Liver (tissue), 9 donors: ENCODE results near the gene PRDM5. TPM values are rescaled to one million over a fixed set of nuclear protein-coding genes. Genes with fewer than 3 reads are reported as not detected.

ENCODE experiments used
- DNase-seq: peaks from one replicate; pipeline ENCODE4 v3.0.0-alpha.2; 2017; ENCODE audit warnings: low spot score
- H3K27ac ChIP-seq, 2 donors: one replicate each; pipeline ENCODE4 v1.7.0; 2013; ENCODE audit warnings: inconsistent platforms in 2 of 2, low read length in 2 of 2, control low read depth in 1 of 2, low read depth in 1 of 2, mild to moderate bottlenecking in 1 of 2
- H3K27me3 ChIP-seq, 4 donors: one replicate each; pipeline versions ENCODE4 v1.6.1 to v1.7.0; 2013; ENCODE audit warnings: low read length in 3 of 4, inconsistent platforms in 1 of 4, mild to moderate bottlenecking in 1 of 4, moderate library complexity in 1 of 4; ENCODE audit not compliant: control insufficient read depth in 4 of 4, insufficient read depth in 4 of 4
- H3K36me3 ChIP-seq, 4 donors: one replicate each; pipeline versions ENCODE4 v1.6.1 to v1.7.0; 2013; ENCODE audit warnings: low read length in 3 of 4, mild to moderate bottlenecking in 3 of 4, low read depth in 1 of 4, moderate library complexity in 1 of 4; ENCODE audit not compliant: control insufficient read depth in 4 of 4, insufficient read depth in 3 of 4
- H3K4me1 ChIP-seq, 4 donors: one replicate each; pipeline versions ENCODE4 v1.6.1 to v1.7.0; 2013; ENCODE audit warnings: low read length in 3 of 4, mild to moderate bottlenecking in 3 of 4, moderate library complexity in 1 of 4; ENCODE audit not compliant: control insufficient read depth in 4 of 4, insufficient read depth in 4 of 4
- H3K4me3 ChIP-seq, 3 donors: one replicate each; pipeline versions ENCODE4 v1.6.1 to v1.7.0; 2013; ENCODE audit warnings: low read length in 3 of 3, control low read depth in 1 of 3, low read depth in 1 of 3, mild to moderate bottlenecking in 1 of 3
- H3K9ac ChIP-seq, 2 donors: one replicate each; pipeline ENCODE4 v1.7.0; 2013; ENCODE audit warnings: low read length in 2 of 2, mild to moderate bottlenecking in 2 of 2, moderate library complexity in 2 of 2, control low read depth in 1 of 2, low read depth in 1 of 2
- H3K9me3 ChIP-seq, 4 donors: one replicate each; pipeline versions ENCODE4 v1.6.1 to v1.7.0; 2013; ENCODE audit warnings: low read length in 3 of 4; ENCODE audit not compliant: control insufficient read depth in 4 of 4
- ATF3 ChIP-seq: IDR thresholded peaks from 2 replicates; pipeline ENCODE4 v1.6.1; 2016; ENCODE audit warnings: antibody characterized with exemption
- CTCF ChIP-seq: fragments of 150-350 bp; IDR thresholded peaks from 2 replicates; pipeline ENCODE4 v1.5.1; 2017; ENCODE audit warnings: improper control_type of control experiment, low read depth, low read length; ENCODE audit not compliant: missing input control
- EGR1 ChIP-seq, 2 donors: IDR thresholded peaks; 2 replicates each; pipeline ENCODE4 v1.6.1; 2016 to 2018; ENCODE audit warnings: antibody characterized with exemption in 2 of 2, low read depth in 2 of 2
- FOXA1 ChIP-seq: IDR thresholded peaks from 2 replicates; pipeline ENCODE4 v1.6.1; 2016; ENCODE audit warnings: antibody characterized with exemption
- GABPA ChIP-seq, 2 donors: IDR thresholded peaks in 1 of 2; conservative IDR thresholded peaks in 1 of 2; 2 replicates each; pipeline ENCODE4 v1.6.1; 2016; ENCODE audit warnings: antibody characterized with exemption in 2 of 2, mild to moderate bottlenecking in 1 of 2, moderate library complexity in 1 of 2
- HNF4A ChIP-seq, 2 donors: conservative IDR thresholded peaks; 2 replicates each; pipeline ENCODE4 v1.6.1; 2016; ENCODE audit warnings: antibody characterized with exemption in 2 of 2, mild to moderate bottlenecking in 2 of 2
- HNF4G ChIP-seq: IDR thresholded peaks from 2 replicates; pipeline ENCODE4 v1.6.1; 2016; ENCODE audit warnings: antibody characterized with exemption
- JUND ChIP-seq, 2 donors: IDR thresholded peaks; 2 replicates each; pipeline ENCODE4 v1.6.1; 2016; ENCODE audit warnings: antibody characterized with exemption in 2 of 2
- MAX ChIP-seq: IDR thresholded peaks from 2 replicates; pipeline ENCODE4 v1.6.1; 2016; ENCODE audit warnings: antibody characterized with exemption
- SP1 ChIP-seq: IDR thresholded peaks from 2 replicates; pipeline ENCODE4 v1.6.1; 2018; ENCODE audit warnings: antibody characterized with exemption, mild to moderate bottlenecking
- TAF1 ChIP-seq: conservative IDR thresholded peaks from 2 replicates; pipeline ENCODE4 v1.6.1; 2016; ENCODE audit warnings: antibody characterized with exemption, mild to moderate bottlenecking
- WGBS: extraction: QIAGEN DNeasy Blood & Tissue Kit; methylation state at CpG from one replicate; pipeline ENCODE4 v1.1.7; 2013; 5-methylcytosine and 5-hydroxymethylcytosine counted together
- polyA plus RNA-seq, 2 donors: library from polyadenylated mRNA; stranded (reverse) in 1 of 2; unstranded in 1 of 2; fragments of 200-250 nt in 1 of 2; fragments of >200 nt in 1 of 2; fragmentation: Nextera tagmentation in 1 of 2; extraction: Ambion mirVana in 1 of 2; gene quantifications; one replicate each; pipeline versions ENCODE4 v1.2.1 to v1.2.3, GENCODE V29; 2013 to 2015
- total RNA-seq, 2 donors: library from RNA; depleted of rRNA; stranded (reverse); fragments of >200 nt; gene quantifications; one replicate each; pipeline ENCODE4 v1.2.3, GENCODE V29; 2014
- TF ChIP-seq, protein P1 (sequence below): IDR thresholded peaks from 2 replicates; pipeline ENCODE4 v1.6.1; 2016; ENCODE audit warnings: antibody characterized with exemption
- donor health status: healthy.
- donor health status: healthy.
- donor health status: healthy.
- donor health status: healthy.
- donor health status: healthy.

The PRDM5 gene
- total and polyA plus RNA-seq, 4 donors, result 0.17 to 4.0 (median 1.1) TPM

DNA sequence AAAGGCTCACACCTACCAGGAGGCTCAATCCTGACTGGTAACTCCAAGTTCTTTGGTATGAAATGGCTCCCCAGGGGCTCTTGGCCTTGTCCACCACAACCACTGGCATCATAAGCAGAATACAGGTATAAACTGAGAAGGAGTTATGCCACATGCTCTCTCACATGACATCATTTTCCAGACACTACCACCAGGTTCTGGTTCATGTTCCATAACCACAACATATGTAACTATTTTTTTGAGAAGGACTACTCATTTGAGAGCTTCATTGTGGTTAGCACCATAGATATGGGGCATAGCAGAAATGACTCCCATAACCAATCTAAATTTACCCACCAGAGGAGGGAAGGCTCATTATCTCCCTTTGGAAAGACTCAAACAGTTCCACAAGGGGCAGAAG lies 19.6 kb downstream of the PRDM5 start:
- no peak for TF ChIP-seq GABPA (IDR thresholded peaks at IDR 0.05 in 1 of 2, conservative IDR thresholded peaks at IDR 0.05 in 1 of 2)
- no peak for TF ChIP-seq FOXA1
- no peak for TF ChIP-seq HNF4G
- TF ChIP-seq HNF4A (conservative IDR thresholded peaks at IDR 0.05), result no peak
- TF ChIP-seq TAF1, result no peak
- no peak for TF ChIP-seq ATF3
- TF ChIP-seq, protein P1, sequence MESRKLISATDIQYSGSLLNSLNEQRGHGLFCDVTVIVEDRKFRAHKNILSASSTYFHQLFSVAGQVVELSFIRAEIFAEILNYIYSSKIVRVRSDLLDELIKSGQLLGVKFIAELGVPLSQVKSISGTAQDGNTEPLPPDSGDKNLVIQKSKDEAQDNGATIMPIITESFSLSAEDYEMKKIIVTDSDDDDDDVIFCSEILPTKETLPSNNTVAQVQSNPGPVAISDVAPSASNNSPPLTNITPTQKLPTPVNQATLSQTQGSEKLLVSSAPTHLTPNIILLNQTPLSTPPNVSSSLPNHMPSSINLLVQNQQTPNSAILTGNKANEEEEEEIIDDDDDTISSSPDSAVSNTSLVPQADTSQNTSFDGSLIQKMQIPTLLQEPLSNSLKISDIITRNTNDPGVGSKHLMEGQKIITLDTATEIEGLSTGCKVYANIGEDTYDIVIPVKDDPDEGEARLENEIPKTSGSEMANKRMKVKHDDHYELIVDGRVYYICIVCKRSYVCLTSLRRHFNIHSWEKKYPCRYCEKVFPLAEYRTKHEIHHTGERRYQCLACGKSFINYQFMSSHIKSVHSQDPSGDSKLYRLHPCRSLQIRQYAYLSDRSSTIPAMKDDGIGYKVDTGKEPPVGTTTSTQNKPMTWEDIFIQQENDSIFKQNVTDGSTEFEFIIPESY, result no peak
- no peak for TF ChIP-seq CTCF
- no peak for DNase-seq
- no peak overlapping the region for H3K4me3 ChIP-seq
- H3K27me3 ChIP-seq, result peaks cover 0 to 6% (median 0%) of the 10 kb centered on the region in 4 donors
- no peaks in the 10 kb centered on the region for H3K9me3 ChIP-seq
- H3K36me3 ChIP-seq, result no peaks in the 10 kb centered on the region
- no peaks in the 10 kb centered on the region for H3K4me1 ChIP-seq
- no peak overlapping the region for H3K27ac ChIP-seq
- H3K9ac ChIP-seq, result no peak overlapping the region

GRCh38 chr4:120901731-120902130 lies 20.8 kb downstream of the PRDM5 start:
- Histone ChIP-seq H3K36me3 (no peaks in the 10 kb centered on the region), H3K9ac (no peak overlapping the region), H3K27me3 (peaks cover 0 to 6% (median 0%) of the 10 kb centered on the region in 4 donors), H3K27ac (no peak overlapping the region), H3K4me3 (no peak overlapping the region), H3K9me3 (no peaks in the 10 kb centered on the region), H3K4me1 (no peaks in the 10 kb centered on the region)
- DNase-seq, result no peak
- 40% methylated on average over 1 of the region's 1 CpG for WGBS
- no peak for TF ChIP-seq CTCF
- TF ChIP-seq ATF3, result no peak

DNA sequence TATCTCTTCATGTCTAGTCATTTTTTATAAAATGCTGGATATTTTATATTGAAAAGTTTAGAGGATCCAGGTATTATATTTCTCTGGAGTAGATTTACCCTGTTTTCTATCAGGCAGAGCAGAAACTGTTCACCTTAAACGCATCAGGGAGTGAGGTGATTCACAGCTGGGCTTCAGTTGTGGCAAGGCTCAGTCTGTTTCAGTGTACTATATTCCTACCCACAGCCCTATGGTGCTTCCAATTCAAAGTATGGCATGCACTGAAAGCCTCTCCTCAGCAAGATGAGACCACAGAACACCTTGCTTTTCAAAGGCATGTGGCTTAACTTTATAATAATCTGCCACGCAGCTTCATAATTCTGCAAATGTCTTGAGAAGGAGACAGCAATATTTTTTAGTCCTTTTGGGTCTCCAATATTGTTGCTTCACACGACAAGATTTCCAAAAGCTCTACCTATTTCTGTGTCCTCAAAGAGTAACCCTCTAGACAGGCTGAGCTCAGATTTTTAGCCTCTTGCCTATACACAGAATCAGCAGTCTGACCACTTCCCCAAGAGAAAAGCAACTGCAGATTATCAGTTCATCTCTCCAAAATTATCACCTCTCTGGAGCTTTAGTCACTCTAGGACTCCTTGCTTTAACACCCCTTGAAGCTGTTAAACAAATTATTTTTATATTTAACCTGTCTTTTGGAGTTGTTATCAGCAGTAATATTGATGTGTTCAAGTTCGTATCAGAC lies 24.4 kb downstream of the PRDM5 start:
- Histone ChIP-seq H3K27me3 (peaks cover 0 to 2% (median 0%) of the 10 kb centered on the region in 4 donors), H3K36me3 (no peaks in the 10 kb centered on the region), H3K4me1 (no peaks in the 10 kb centered on the region), H3K9me3 (peaks cover 0 to 2% (median 0%) of the 10 kb centered on the region in 4 donors), H3K27ac (no peak overlapping the region), H3K9ac (no peak overlapping the region), H3K4me3 (no peak overlapping the region)
- DNase-seq, result no peak
- 84% methylated on average over 4 of the region's 4 CpGs for WGBS
- no peak for TF ChIP-seq EGR1 (IDR thresholded peaks at IDR 0.05; ENCODE audit: low read depth in 2 of 2)
- no peak for TF ChIP-seq GABPA (IDR thresholded peaks at IDR 0.05 in 1 of 2, conservative IDR thresholded peaks at IDR 0.05 in 1 of 2)
- no peak for TF ChIP-seq JUND (IDR thresholded peaks at IDR 0.05)
- TF ChIP-seq SP1, result no peak
- TF ChIP-seq MAX, result no peak
- TF ChIP-seq ATF3, result no peak
- TF ChIP-seq HNF4G, result no peak
- no peak for TF ChIP-seq CTCF
- no peak for TF ChIP-seq HNF4A (conservative IDR thresholded peaks at IDR 0.05)
- TF ChIP-seq, protein P1, result no peak
